Stimulated activated CD4-positive, alpha-beta T cell treated with anti-CD3 and anti-CD28 coated beads, Interleukin-2, amount 100 ng/mL, for 24 hours (primary cell): ENCODE results near the gene CEND1.

Source experiments
- DNase-seq, 2 donors: peaks; one replicate each; pipeline ENCODE4 v3.0.0-alpha.2; 2020

Gene CEND1

DNA sequence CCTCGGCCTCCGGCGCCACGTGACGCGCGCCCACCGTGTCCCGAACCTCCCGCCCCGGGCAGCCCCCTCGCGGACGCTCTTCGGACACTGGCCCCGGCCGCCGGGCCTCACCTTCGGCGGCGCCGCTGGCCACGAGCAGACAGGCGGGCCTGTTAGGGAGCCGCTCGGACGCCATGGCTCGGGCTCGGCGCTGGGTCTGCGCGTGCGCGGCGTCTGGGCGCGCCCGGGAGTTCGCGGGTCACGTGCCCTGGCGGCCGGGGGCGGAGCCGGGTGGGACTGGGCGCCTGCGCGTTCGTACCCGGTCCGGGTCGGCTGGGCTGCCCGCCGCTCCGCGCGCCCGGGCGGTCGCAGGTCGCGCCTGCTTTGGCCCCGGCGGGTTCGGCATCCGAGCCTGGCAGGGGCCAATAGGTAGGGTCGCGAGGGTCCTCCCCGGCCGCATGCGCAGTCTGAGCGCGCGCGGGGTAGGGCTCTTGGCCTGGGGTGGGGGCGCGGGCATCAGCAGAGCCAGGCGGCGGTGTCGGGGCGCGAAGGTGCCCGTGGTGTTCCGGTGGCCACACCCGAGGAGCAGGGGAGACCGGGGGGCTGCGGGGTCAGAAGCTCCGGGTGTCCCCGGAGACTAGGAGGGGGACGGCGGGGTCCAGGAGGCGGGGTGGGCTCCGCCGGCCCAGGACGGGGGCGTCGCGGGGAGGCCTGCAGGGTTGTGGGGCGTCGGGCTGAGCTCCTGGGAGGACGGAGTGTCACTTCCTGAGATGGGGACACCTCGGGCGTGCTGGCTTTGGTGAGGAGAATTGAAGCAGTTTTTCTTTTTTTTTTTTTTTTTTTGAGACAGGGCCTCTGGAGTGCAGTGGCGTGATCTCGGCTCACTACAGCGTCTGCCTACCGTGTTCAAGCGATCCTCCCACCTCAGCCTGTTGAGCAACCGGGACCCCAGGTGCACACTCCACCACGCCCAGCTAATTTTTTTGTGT lies 12.3 kb downstream of the CEND1 start, which contains the start of gene GATD1:
Gene GATD1 (minus strand): TSS at position 200 of the 968 bp plus-strand sequence. CDS start 25 bp downstream, at position 175.
- peak; percentile 96 to 97 for DNase-seq

DNA sequence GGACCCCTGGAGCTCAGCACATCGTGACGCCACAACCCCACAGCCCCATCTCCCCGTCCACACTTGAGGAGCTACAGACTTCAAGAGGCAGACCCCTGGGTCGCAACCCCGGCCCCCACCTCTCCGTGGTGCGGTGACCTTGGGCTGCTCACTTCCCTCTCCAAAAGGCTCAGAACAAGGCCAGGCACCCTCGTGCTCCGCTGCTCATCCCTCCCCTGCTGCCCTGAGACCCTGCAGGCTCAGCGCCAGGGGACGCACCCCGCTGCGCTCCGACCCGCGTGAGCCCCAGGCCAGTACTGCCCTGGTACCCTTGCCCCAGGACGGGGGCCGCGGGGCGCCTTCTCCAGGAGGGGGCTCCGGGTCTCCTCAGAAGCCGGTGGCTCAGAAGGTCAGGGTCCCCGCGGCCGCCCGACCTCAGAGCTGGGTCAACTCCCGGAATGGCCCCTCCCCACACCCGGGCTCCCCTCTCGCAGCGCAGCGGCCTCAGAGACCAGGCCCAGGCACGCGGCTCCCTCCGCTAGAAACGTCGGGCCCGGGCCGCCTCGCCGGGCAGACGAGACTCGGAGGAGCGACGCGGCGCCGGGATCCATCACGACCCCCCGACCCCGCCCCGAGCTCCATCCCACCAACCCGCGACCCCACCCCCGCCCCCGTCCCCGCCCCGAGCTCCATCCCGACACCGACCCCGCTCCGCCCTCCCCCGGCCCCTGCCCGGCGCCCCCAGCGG lies 13.2 kb downstream of the CEND1 start:
- DNase-seq: peak; percentile 36 to 58

- DNase-seq: no peak
Observed at GRCh38 chr11:776263-776560, 13.7 kb downstream of the CEND1 start.

DNA sequence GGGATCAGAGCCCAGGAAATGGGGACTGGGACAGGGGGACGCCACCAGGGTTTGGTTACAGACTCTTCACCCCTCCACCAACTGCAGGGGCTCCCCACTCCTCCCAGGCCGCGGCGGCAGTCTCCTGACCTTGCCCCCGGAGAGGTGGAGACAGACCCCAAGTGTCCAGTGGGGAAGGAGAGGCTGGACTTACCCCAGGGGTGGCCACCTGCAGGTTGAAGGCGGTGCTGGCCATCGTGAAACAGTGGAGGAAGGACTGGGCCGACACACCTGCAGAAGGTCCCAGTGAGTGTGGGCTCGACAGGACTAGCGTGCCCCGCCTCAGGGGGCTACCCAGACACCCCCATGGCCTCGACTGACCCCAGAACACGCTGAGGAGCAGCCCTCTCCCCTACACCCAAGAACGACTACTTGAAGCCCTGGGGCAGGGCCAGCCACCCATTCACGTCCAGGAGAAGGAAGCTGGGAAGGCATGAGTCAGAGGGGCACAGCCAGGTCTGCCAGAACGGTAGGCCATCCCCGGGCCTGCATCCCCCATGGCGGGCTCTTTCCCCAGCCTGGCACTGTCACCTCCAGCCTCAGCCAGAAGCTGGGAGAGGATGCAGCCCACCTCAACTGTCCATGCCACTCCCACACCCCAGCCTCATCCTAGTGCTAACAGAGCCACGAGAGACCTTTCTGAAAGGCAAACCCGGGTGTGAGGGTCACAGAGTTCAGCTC lies 14.9 kb downstream of the CEND1 start:
- DNase-seq: no peak

DNA sequence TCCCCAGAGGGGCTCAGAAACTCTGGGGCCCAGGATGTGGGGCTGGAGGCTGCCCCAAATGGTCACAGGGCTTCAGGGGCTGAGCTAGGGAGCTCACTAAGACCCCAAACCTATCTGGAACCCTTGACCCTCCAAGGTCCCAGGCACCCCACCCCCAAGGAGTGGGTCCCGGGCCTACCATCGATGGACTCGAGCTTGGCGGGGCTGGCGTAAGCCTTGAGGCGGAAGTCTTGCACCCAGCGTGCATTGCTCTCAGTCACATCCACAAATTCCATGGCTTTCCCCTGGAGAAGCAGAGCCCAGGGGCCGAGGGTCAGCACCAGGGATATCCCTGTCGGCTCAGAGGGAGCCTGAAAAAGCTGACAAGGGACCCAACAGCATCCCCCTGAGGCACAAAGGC lies 16.1 kb downstream of the CEND1 start:
- no peak for DNase-seq

DNA sequence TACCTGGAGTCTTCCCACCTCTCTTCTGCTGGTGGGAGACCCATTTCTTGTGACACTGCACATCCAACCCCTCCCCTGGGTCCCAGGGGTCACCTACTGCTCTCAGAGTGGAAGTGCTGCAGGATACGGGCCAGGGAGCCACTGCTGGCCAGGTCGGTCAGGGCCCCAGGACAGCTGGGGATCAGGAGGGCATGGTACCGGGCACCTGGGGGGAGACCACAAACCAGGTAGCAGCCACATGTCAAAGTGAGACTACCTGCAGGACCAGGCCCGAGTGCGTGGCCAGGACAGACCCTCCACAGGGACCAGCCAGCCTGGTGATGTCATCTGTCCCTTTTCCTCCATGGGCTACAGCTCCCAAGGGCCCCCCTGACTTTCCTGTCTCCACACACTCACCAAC lies 16.5 kb downstream of the CEND1 start:
- no peak for DNase-seq

DNA sequence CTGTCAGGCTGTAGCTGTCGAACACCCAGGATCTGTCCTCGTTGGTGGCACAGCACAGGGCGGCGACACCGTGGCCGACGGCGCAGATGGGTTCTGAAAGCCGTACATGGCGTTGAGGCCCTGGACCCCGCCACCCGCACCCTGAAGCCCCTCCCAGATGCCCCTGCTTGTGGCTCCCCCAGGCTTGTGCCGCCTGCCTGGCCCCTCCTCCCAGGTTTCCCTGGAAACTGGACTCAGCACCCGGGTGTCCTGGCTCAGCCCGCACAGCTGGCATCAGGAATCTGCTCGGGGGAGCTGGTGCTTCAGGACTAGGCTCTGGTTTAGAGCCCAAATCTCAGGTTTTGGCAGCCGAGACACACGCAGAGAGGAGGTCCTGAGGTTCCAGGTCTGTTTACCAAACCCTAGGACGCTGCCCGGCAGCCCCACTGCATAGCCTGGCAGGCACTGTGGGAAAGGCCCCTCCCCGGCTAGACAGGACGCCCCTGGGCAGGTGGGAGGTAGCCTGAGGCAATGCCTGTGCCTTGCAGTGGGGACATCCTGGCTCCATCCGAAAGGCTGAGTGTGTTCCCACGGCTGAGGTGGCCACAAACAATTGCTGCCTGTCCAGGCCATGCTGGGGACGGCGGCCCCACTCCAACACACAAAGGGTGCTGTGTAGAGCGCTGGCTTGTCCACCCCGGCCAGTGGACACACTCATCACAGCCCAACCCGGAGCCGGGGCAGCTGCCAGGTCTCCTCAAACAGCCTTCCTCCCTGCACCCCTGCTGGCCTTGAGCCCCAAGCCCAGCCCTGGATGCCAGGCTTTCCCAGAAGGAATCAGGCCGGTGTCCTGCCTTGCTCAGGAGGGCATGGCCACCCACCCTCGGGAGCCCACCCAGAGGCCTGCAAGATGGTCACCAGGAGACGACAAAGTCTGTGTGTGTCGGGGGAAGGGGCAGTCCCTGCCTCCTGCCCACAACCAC lies 17.2 kb downstream of the CEND1 start:
- no peak for DNase-seq

DNA sequence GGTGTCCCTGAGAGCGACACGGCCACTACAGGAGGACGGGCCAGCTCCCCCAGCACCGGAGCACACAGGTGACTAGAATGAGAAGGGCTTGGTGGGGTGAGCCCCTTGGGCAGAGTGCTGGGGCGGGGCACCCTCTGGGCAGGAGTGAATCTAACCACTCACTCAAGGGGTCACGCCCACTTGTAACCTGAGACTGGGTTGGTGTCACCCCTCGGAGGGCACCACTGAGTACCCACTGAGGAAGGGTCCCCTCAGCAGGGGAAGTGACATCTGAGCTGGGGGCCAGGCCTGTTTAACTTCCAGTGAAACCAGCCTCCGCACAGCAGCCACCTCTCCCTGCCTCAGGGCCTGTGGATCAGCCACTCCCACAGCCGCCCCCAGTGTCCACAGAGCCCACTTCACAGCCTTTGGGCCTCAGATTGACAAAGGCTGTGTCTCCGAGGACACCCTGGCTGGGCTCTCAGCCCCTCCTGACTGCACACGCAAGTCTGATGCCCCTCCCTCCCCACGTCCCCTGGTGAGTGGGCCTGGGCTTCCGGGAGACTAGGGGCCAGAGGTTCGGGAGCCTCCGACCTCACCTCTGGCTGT lies 18.2 kb downstream of the CEND1 start:
- no peak for DNase-seq

DNA sequence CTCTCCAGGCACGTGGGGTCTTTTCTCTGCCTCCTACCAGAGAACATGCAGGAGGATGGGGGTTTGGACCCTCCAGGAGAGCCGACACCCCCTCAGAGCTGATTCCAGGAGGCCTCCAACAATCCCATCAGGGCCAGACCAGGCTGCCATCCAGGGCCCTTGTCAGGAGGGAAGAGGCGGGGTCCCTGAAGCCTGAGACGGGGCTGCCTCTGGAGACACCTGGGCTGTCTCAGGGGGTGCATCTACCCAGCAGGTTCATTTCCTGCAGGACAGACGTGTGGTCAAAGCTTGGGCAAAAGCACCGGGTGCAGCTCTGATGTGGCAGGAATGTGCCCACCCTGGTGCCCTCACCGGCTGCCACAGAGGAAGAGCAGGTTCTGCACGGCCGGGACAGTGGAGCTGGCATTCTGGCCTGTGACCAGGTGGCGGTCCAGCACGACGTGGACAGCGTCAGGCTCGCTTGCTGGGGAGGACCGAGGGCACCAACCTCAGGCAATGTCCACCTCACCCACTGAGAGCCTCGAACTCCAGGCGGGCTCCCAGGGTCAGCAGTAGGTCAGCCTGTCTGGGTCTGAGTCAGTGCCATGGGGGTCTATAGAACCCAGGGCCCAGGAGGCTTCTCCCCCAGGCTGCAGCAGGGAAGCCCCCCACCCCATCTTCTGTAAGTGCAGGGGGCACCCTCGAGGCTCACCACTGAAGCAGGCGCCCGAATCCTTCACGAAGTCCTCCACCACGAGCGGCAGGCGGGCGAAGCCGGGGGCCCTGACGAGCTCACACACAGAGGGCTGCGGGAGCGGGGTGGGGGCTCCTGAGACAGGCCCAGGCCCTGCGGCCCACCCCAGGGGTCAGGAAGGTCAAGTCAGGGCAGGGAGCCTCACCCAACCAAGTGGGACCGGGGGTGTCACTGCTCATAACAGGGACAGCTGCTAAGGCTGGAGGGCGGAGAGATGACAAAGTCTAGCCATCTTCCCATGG lies 19.0 kb downstream of the CEND1 start:
- DNase-seq: no peak

DNA sequence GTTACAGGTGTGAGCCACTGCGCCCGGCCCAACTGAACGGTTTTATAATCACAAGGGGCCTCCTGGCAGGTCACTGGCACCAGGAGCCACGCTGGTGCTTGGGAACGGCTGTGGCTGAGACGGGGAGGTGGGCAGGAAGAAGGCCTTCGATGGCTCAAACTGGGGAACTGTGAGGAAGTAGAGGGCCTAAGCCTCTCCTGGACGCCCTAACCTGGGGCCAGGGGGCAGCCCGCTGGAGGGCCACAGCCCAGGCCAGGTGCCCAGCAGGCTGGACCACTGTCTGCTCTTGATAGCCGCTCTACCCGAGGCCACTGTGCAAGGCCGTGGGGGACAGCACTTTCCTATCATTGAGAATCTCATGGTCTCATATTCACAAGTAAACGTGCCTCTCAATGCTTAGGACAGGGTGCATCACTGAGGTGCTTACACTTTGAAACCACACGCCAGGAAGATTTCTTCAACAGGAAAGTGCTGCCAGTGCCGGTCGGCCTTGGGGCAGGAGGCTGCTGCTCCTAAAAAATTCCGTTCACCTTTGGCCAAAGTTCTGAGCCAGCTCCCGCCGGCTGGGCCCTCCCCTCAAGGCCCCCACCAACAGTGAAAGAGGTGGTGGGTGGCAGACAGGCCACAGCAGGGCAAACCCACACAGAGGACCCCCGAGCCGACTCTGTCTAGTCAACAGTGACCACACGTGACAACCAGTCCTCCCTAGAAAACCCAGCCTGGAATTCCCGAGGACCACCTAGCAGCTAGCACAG lies 19.8 kb downstream of the CEND1 start:
- no peak for DNase-seq

GRCh38 chr11:767238-767637 lies 22.7 kb downstream of the CEND1 start:
- no peak for DNase-seq

DNA sequence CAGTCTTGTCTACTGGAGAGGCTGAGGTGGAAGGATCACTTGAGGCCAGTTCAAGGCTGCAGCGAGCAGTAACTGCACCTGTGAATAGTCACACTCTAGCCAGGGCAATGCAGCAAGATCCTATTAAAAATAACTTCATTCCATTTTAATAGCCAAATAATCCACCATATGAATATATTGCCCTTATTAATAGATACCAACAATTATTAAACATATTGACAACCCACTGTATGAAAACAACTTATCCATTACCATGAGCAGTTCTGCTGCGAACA lies 23.0 kb downstream of the CEND1 start:
- DNase-seq: no peak

GRCh38 chr11:766106-766935 lies 23.6 kb downstream of the CEND1 start:
- no peak for DNase-seq

DNA sequence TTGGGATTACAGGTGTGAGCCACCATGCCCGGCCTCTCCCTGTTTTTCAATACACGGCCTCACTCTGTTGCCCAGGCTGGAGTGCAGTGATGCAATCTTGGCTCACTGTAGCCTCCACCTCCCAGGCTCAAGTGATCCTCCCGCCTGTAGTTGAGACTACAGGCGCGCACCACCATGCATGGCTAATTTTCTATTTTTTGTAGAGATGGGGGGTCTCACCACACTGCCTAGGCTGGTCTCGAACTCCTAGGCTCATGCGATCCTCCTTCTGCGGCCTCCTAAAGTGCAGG lies 24.1 kb downstream of the CEND1 start:
- no peak for DNase-seq

GRCh38 chr11:765025-765801 lies 24.7 kb downstream of the CEND1 start:
- peak; percentile 66 to 67 for DNase-seq

DNA sequence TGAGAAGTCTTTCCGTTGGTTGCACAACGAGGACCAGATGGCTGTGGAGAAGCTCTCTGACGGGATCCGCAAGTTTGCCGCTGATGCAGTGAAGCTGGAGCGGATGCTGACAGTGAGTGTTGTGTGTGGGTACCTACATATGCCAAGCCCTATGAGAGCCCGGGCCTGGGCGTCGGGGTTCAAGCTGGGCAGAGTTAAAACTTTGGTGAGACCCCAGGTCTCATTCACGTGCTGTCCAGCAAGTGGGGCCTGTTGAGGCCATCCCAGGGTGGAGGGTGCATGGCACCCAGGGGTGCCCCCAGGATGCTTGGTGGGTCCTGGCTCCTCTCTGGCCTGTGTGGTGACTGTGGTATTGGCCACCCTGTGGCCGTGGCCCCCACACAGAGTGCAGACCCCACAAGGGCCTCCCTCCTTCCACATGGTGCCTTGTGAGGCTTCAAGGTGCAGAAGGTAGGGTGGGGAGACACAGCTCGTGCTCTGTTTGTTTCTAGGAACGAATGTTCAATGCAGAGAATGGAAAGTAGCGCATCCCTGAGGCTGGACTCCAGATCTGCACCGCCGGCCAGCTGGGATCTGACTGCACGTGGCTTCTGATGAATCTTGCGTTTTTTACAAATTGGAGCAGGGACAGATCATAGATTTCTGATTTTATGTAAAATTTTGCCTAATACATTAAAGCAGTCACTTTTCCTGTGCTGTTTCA lies 25.4 kb downstream of the CEND1 start:
- DNase-seq: no peak

DNA sequence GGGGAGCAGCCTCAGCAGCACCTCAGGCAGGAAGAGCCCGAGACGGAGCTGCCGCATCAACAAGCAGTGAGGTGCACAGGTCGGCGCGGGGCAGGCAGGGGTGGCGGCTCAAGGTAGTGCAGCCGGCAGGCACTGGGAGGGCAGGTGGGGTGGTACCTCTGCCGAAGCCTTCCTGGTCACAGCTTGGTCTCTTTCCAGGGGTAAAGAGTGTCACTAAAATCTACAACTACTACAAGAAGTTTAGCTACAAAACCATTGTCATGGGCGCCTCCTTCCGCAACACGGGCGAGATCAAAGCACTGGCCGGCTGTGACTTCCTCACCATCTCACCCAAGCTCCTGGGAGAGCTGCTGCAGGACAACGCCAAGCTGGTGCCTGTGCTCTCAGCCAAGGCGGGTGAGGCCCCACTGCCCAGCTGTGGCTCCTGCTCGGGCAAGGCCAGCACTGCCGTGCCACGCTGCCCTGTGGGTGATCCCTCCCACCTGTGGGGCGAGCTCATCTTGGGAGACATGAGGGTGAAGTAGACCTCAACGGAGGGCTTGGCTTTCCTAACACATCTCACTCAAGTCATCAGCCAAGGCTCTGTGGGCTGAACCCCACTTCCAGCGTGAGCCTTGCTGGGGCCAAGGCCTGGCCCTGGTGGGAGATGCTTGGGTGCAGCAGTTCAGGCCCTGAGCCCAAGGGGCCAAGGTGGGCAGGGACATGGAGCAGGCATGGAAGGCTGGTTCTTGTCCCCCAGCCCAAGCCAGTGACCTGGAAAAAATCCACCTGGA lies 26.2 kb downstream of the CEND1 start:
- DNase-seq: no peak
